GM19468 (cell line): ENCODE measurements around the gene NCS1.
"Not testable (repeated sequence)": the region's sequence is repeated elsewhere in the genome, so short reads cannot be mapped to it uniquely, and the experiment has no call there.

ENCODE experiments used
- ATAC-seq: cut with Tn5 transposase; IDR thresholded peaks from one replicate; pipeline ENCODE4 v1.9.1; 2021; ENCODE audit warnings: mild to moderate bottlenecking, moderate library complexity, moderate number of reproducible peaks; ENCODE audit not compliant: unreplicated experiment; ENCODE audit errors: extremely low read depth

NCS1 gene

GRCh38 chr9:130255631-130256134, 83.5 kb downstream of the NCS1 start:
- ATAC-seq, result no peak

GRCh38 chr9:130256644-130257043, 84.4 kb downstream of the NCS1 start:
- no peak for ATAC-seq

- ATAC-seq, result not testable (repeated sequence)
These were observed 85.9 kb downstream of the NCS1 start for GRCh38 chr9:130258137-130258536.

- ATAC-seq, result no peak
These were observed 86.8 kb downstream of the NCS1 start for GRCh38 chr9:130259044-130259443.

GRCh38 chr9:130260816-130261765, 88.9 kb downstream of the NCS1 start:
- no peak for ATAC-seq

- ATAC-seq, result no peak
These were observed 90.0 kb downstream of the NCS1 start for GRCh38 chr9:130262061-130262745.

- ATAC-seq, result no peak
These were observed 90.6 kb downstream of the NCS1 start for GRCh38 chr9:130262771-130263170.

- no peak for ATAC-seq
These were observed 91.6 kb downstream of the NCS1 start for GRCh38 chr9:130263601-130264413.

GRCh38 chr9:130264414-130265350, 92.5 kb downstream of the NCS1 start:
- no peak for ATAC-seq

GRCh38 chr9:130265431-130266235, 93.4 kb downstream of the NCS1 start, which contains the start of gene HMCN2:
Gene HMCN2 (plus strand): TSS chr9:130265760. CDS start chr9:130265879, 119 bp downstream.
- no peak for ATAC-seq

- ATAC-seq, result no peak
These were observed 94.3 kb downstream of the NCS1 start for GRCh38 chr9:130266236-130267098.

- no peak for ATAC-seq
These were observed 95.7 kb downstream of the NCS1 start for GRCh38 chr9:130267930-130268329.

- ATAC-seq, result no peak
These were observed 96.5 kb downstream of the NCS1 start for GRCh38 chr9:130268521-130269211.

GRCh38 chr9:130271473-130271872, 99.3 kb downstream of the NCS1 start:
- no peak for ATAC-seq

GRCh38 chr9:130275156-130275555, 103.0 kb downstream of the NCS1 start:
- no peak for ATAC-seq

- no peak for ATAC-seq
These were observed 103.9 kb downstream of the NCS1 start for GRCh38 chr9:130276121-130276520.

- no peak for ATAC-seq
These were observed 104.8 kb downstream of the NCS1 start for GRCh38 chr9:130276955-130277354.
